ENCODE data around the gene SAMD4B. TPM values are rescaled to one million over a fixed set of nuclear protein-coding genes. Genes with fewer than 3 reads are reported as not detected.
A peak's percentile ranks its signal among the peaks of the same experiment; 100 is the strongest.

Gene SAMD4B
- total RNA-seq, 3 donors from 2014 or later, result 57.4 to 65.2 (median 59.7) TPM

DNA sequence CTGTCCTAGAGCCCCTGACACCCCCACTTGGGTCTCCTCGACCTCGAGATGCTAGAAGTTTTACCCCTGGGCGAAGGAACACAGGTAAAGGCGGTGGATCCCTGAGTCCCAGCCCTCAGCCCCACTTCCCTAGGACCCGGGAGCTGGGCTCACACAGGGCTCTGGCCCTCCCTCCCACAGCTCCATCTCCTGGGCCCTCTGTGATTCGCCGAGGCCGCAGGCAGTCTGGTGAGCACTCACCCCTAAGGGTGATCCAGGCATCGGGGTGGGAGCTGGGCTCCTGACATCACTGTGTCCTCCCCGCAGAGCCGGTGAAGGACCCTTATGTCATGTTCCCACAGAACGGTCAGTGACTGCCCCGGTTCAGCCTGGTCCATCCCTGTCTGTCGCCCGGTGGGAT is 78.5 kb downstream of the SAMD4B start:
- Histone ChIP-seq H3K36me3 (no peaks in the 10 kb centered on the region), H3K27ac (no peak overlapping the region), H3K27me3 (no peaks in the 10 kb centered on the region), H3K4me3 (no peak overlapping the region), H3K9me3 (no peaks in the 10 kb centered on the region), H3K4me1 (no peaks in the 10 kb centered on the region)
- TF ChIP-seq POLR2AphosphoS5 (IDR thresholded peaks at IDR 0.05) (no peak), POLR2A (IDR thresholded peaks at IDR 0.05) (no peak)
- TF ChIP-seq, protein P1, sequence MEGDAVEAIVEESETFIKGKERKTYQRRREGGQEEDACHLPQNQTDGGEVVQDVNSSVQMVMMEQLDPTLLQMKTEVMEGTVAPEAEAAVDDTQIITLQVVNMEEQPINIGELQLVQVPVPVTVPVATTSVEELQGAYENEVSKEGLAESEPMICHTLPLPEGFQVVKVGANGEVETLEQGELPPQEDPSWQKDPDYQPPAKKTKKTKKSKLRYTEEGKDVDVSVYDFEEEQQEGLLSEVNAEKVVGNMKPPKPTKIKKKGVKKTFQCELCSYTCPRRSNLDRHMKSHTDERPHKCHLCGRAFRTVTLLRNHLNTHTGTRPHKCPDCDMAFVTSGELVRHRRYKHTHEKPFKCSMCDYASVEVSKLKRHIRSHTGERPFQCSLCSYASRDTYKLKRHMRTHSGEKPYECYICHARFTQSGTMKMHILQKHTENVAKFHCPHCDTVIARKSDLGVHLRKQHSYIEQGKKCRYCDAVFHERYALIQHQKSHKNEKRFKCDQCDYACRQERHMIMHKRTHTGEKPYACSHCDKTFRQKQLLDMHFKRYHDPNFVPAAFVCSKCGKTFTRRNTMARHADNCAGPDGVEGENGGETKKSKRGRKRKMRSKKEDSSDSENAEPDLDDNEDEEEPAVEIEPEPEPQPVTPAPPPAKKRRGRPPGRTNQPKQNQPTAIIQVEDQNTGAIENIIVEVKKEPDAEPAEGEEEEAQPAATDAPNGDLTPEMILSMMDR (IDR thresholded peaks at IDR 0.05), result no peak
- no peak for DNase-seq (ENCODE audit: low spot score in 2 of 2)
- intact Hi-C loops (cut with DNase I; ENCODE audit: low total_unique reads), result no loop called here

DNA sequence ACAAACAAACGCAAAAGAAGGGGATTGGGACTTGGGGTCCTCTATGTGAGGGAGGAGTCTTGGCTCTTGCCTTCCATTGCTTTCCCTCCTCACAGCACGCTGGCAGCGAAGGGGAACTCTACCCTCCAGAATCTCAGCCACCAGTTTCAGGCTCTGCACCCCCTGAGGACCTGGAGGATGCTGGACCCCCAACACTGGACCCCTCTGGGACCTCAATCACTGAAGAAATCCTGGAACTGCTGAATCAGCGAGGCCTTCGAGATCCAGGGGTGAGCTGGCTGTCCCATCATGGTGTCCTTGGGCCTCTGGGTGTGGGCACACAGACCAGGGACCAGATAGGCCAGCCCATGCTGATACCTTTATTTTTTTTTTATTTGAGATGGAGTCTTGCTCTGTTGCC is 79.8 kb downstream of the SAMD4B start:
- no peaks in the 10 kb centered on the region for H3K27me3 ChIP-seq
- no peak overlapping the region for H3K4me3 ChIP-seq
- no peak overlapping the region for H3K27ac ChIP-seq
- intact Hi-C loops (cut with DNase I; ENCODE audit: low total_unique reads), result no loop called here
- H3K9me3 ChIP-seq, result no peaks in the 10 kb centered on the region
- no peaks in the 10 kb centered on the region for H3K36me3 ChIP-seq
- TF ChIP-seq POLR2AphosphoS5 (IDR thresholded peaks at IDR 0.05), result no peak
- TF ChIP-seq, protein P1 (IDR thresholded peaks at IDR 0.05), result no peak
- no peak for TF ChIP-seq POLR2A (IDR thresholded peaks at IDR 0.05)
- no peak for DNase-seq (ENCODE audit: low spot score in 2 of 2)
- no peaks in the 10 kb centered on the region for H3K4me1 ChIP-seq

DNA sequence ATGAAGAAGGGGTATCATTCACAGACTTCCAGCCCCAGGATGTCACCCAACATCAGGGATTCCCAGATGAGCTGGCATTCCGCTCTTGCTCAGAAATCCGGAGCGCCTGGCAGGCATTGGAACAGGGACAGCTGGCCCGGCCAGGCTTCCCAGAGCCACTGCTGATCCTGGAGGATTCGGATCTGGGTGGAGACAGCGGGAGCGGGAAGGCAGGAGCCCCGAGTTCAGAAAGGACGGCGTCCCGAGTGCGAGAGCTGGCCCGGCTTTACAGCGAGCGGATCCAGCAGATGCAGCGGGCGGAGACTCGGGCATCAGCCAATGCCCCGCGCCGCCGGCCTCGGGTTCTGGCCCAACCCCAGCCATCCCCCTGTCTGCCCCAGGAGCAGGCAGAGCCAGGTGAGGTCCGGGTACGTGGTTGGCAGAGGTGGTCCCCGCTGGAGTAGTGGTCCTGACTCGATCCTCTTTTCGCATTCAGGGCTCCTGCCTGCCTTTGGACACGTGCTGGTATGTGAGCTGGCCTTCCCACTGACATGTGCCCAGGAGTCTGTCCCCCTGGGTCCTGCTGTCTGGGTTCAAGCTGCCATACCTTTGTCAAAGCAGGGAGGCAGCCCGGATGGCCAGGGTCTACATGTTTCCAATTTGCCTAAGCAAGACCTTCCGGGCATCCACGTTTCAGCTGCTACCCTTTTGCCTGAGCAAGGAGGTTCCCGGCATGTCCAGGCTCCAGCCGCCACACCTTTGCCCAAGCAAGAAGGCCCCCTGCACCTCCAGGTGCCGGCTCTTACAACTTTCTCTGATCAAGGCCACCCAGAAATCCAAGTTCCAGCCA is 81.3 kb downstream of the SAMD4B start:
- DNase-seq (ENCODE audit: low spot score in 2 of 2), result no peak
- Histone ChIP-seq H3K4me3 (no peak overlapping the region), H3K27ac (peak overlapping the region in 1 of 2 donors; percentile 25), H3K27me3 (no peaks in the 10 kb centered on the region), H3K36me3 (no peaks in the 10 kb centered on the region), H3K4me1 (peaks cover 0 to under 1% of the 10 kb centered on the region in 2 donors), H3K9me3 (no peaks in the 10 kb centered on the region)
- no peak for TF ChIP-seq POLR2AphosphoS5 (IDR thresholded peaks at IDR 0.05)
- TF ChIP-seq, protein P1 (IDR thresholded peaks at IDR 0.05), result no peak
- no peak for TF ChIP-seq POLR2A (IDR thresholded peaks at IDR 0.05)
- intact Hi-C loops (cut with DNase I; ENCODE audit: low total_unique reads), result no loop called here

DNA sequence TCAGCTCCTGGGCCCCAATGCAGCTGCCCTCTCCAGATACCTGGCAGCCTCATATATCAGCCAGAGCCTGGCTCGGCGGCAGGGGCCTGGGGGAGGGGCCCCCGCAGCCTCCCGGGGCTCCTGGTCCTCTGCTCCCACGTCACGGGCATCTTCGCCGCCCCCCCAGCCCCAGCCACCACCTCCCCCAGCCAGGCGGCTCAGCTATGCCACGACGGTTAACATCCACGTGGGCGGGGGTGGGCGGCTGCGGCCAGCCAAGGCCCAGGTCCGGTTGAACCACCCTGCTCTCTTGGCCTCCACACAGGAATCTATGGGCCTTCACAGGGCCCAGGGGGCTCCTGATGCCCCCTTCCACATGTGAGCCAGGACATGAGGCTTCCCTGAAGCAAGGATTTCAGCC is 82.7 kb downstream of the SAMD4B start:
- H3K27me3 ChIP-seq, result no peaks in the 10 kb centered on the region
- intact Hi-C loops (cut with DNase I; ENCODE audit: low total_unique reads), result no loop called here
- no peak for DNase-seq (ENCODE audit: low spot score in 2 of 2)
- no peaks in the 10 kb centered on the region for H3K9me3 ChIP-seq
- peaks cover 0 to 5% of the 10 kb centered on the region in 2 donors for H3K4me1 ChIP-seq
- TF ChIP-seq, protein P1 (IDR thresholded peaks at IDR 0.05), result no peak
- TF ChIP-seq POLR2AphosphoS5 (IDR thresholded peaks at IDR 0.05), result no peak
- no peak for TF ChIP-seq POLR2A (IDR thresholded peaks at IDR 0.05)
- no peak overlapping the region for H3K27ac ChIP-seq
- no peak overlapping the region for H3K4me3 ChIP-seq
- H3K36me3 ChIP-seq, result no peaks in the 10 kb centered on the region

DNA sequence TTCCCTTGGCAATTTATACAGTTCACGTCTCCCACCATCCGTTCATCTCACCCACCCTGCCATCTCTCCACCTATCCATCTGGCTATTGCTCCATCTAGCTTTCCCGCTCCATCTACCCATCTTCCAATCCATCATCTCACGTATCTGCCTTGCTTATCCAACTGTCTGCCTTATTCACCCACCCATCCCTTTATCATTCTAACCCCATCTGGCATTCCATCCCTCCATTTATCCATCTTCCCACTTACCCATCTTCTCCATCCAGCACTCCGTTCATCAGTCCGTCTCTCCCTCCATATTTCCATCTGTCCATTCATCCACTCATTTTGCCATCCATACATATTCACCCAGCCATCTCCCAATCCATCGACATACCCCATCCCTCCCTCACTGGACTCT is 83.5 kb downstream of the SAMD4B start:
- H3K4me3 ChIP-seq, result no peak overlapping the region
- TF ChIP-seq POLR2A (IDR thresholded peaks at IDR 0.05), result no peak
- TF ChIP-seq, protein P1 (IDR thresholded peaks at IDR 0.05), result no peak
- TF ChIP-seq POLR2AphosphoS5 (IDR thresholded peaks at IDR 0.05), result no peak
- H3K36me3 ChIP-seq, result no peaks in the 10 kb centered on the region
- H3K27me3 ChIP-seq, result no peaks in the 10 kb centered on the region
- H3K9me3 ChIP-seq, result no peaks in the 10 kb centered on the region
- intact Hi-C loops (cut with DNase I; ENCODE audit: low total_unique reads), result no loop called here
- no peak overlapping the region for H3K27ac ChIP-seq
- DNase-seq (ENCODE audit: low spot score in 2 of 2), result no peak
- peaks cover 0 to 5% of the 10 kb centered on the region in 2 donors for H3K4me1 ChIP-seq
